NB4 (cell line): Measurements from ENCODE around the gene DCUN1D2.

Source experiments
- POLR2A ChIP-seq: IDR thresholded peaks from 2 replicates; pipeline ENCODE4 v1.6.1; 2011; ENCODE audit warnings: mild to moderate bottlenecking; ENCODE audit not compliant: insufficient read length; ENCODE audit errors: extremely low read depth
- TF ChIP-seq, protein P1 (sequence below): IDR thresholded peaks from one replicate; pipeline ENCODE4 v1.5.1; 2012; ENCODE audit warnings: low read depth, low read length
- TF ChIP-seq, protein P2 (sequence below): IDR thresholded peaks from 2 replicates; pipeline ENCODE4 v1.6.1; 2011; ENCODE audit warnings: low read depth, low read length

- TF ChIP-seq, protein P1, sequence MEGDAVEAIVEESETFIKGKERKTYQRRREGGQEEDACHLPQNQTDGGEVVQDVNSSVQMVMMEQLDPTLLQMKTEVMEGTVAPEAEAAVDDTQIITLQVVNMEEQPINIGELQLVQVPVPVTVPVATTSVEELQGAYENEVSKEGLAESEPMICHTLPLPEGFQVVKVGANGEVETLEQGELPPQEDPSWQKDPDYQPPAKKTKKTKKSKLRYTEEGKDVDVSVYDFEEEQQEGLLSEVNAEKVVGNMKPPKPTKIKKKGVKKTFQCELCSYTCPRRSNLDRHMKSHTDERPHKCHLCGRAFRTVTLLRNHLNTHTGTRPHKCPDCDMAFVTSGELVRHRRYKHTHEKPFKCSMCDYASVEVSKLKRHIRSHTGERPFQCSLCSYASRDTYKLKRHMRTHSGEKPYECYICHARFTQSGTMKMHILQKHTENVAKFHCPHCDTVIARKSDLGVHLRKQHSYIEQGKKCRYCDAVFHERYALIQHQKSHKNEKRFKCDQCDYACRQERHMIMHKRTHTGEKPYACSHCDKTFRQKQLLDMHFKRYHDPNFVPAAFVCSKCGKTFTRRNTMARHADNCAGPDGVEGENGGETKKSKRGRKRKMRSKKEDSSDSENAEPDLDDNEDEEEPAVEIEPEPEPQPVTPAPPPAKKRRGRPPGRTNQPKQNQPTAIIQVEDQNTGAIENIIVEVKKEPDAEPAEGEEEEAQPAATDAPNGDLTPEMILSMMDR: no peak
- TF ChIP-seq POLR2A: no peak
- TF ChIP-seq, protein P2, sequence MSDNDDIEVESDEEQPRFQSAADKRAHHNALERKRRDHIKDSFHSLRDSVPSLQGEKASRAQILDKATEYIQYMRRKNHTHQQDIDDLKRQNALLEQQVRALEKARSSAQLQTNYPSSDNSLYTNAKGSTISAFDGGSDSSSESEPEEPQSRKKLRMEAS: no peak
These were observed 79.1 kb downstream of the DCUN1D2 start for GRCh38 chr13:113411216-113412023.
